Measurements from ENCODE around the gene RPS28. TPM values are rescaled to one million over a fixed set of nuclear protein-coding genes. Genes with fewer than 3 reads are reported as not detected.
"Not testable (repeated sequence)": the region's sequence is repeated elsewhere in the genome, so short reads cannot be mapped to it uniquely, and the experiment has no call there.

RPS28 gene
- total RNA-seq, 1 donor from 2014 or later, result 1,352 TPM

- Mint-ChIP-seq H3K36me3 (no peaks in the 10 kb centered on the region), H3K27me3 (ENCODE audit: low read depth) (peaks cover 75% of the 10 kb centered on the region), H3K4me3 (no peak overlapping the region), H3K9me3 (no peaks in the 10 kb centered on the region), H3K4me1 (no peaks in the 10 kb centered on the region), H3K27ac (no peak overlapping the region)
- TF ChIP-seq CTCF (IDR thresholded peaks at IDR 0.05; ENCODE audit: unreplicated experiment), result no peak
- no peak for DNase-seq (ENCODE audit: low spot score in 2 of 2, unreplicated experiment in 2 of 2)
Measured at GRCh38 chr19:8338835-8339234, 17.5 kb downstream of the RPS28 start.

- Mint-ChIP-seq H3K36me3 (no peaks in the 10 kb centered on the region), H3K4me1 (no peaks in the 10 kb centered on the region), H3K9me3 (no peaks in the 10 kb centered on the region), H3K27me3 (ENCODE audit: low read depth) (peaks cover 75% of the 10 kb centered on the region), H3K27ac (no peak overlapping the region), H3K4me3 (no peak overlapping the region)
- DNase-seq (ENCODE audit: low spot score in 2 of 2, unreplicated experiment in 2 of 2), result no peak
- no peak for TF ChIP-seq CTCF (IDR thresholded peaks at IDR 0.05; ENCODE audit: unreplicated experiment)
Measured at GRCh38 chr19:8340341-8341096, 19.2 kb downstream of the RPS28 start.

- not testable (repeated sequence) for H3K36me3 Mint-ChIP-seq; H3K4me3 Mint-ChIP-seq; H3K9me3 Mint-ChIP-seq; H3K4me1 Mint-ChIP-seq; H3K27ac Mint-ChIP-seq; DNase-seq (ENCODE audit: low spot score in 2 of 2, unreplicated experiment in 2 of 2)
- peaks cover 65% of the 10 kb centered on the region for H3K27me3 Mint-ChIP-seq (ENCODE audit: low read depth)
Measured at GRCh38 chr19:8341504-8341903, 20.2 kb downstream of the RPS28 start.

GRCh38 chr19:8342316-8342683, 21.0 kb downstream of the RPS28 start:
- no peak for TF ChIP-seq CTCF (IDR thresholded peaks at IDR 0.05; ENCODE audit: unreplicated experiment)
- Mint-ChIP-seq H3K27ac (no peak overlapping the region), H3K4me3 (peak overlapping the region; percentile 8), H3K27me3 (ENCODE audit: low read depth) (peaks cover 59% of the 10 kb centered on the region), H3K4me1 (no peaks in the 10 kb centered on the region), H3K9me3 (no peaks in the 10 kb centered on the region), H3K36me3 (no peaks in the 10 kb centered on the region)
- no peak for DNase-seq (ENCODE audit: low spot score in 2 of 2, unreplicated experiment in 2 of 2)

- DNase-seq (ENCODE audit: low spot score in 2 of 2, unreplicated experiment in 2 of 2), result peak; percentile 86 to 88
- Mint-ChIP-seq H3K4me3 (peak within 1 kb of the TSS; percentile 65), H3K9me3 (no peaks in the 10 kb centered on the region), H3K4me1 (no peaks in the 10 kb centered on the region), H3K27me3 (ENCODE audit: low read depth) (peaks cover 53% of the 10 kb centered on the region), H3K36me3 (no peaks in the 10 kb centered on the region), H3K27ac (no peak within 1 kb of the TSS)
- no peak for TF ChIP-seq CTCF (IDR thresholded peaks at IDR 0.05; ENCODE audit: unreplicated experiment)
Measured at GRCh38 chr19:8342684-8343482, 21.6 kb downstream of the RPS28 start, which contains the start of gene KANK3. Gene KANK3, minus strand, starts transcription at chr19:8343262. Its CDS starts 5,434 bp downstream, at chr19:8337828.

GRCh38 chr19:8343483-8343844, 22.2 kb downstream of the RPS28 start:
- no peak for TF ChIP-seq CTCF (IDR thresholded peaks at IDR 0.05; ENCODE audit: unreplicated experiment)
- Mint-ChIP-seq H3K4me1 (no peaks in the 10 kb centered on the region), H3K27ac (no peak overlapping the region), H3K36me3 (no peaks in the 10 kb centered on the region), H3K4me3 (peak overlapping the region; percentile 65), H3K27me3 (ENCODE audit: low read depth) (peaks cover 47% of the 10 kb centered on the region), H3K9me3 (no peaks in the 10 kb centered on the region)
- DNase-seq (ENCODE audit: low spot score in 2 of 2, unreplicated experiment in 2 of 2), result no peak

GRCh38 chr19:8349629-8350372, 28.5 kb downstream of the RPS28 start:
- H3K27me3 Mint-ChIP-seq (ENCODE audit: low read depth); DNase-seq (ENCODE audit: low spot score in 2 of 2, unreplicated experiment in 2 of 2); H3K4me3 Mint-ChIP-seq; H3K36me3 Mint-ChIP-seq; H3K9me3 Mint-ChIP-seq; H3K27ac Mint-ChIP-seq: not testable (repeated sequence)
- H3K4me1 Mint-ChIP-seq, result peaks cover 15% of the 10 kb centered on the region

All from mesothelial cell of epicardium (in vitro differentiated cells).